GM12878 (cell line): Measurements from ENCODE around the gene SLC39A11. TPM values are rescaled to one million over a fixed set of nuclear protein-coding genes. Genes with fewer than 3 reads are reported as not detected.

Experiments used
- ATAC-seq: fragments of 200-7000 bp; cut with Tn5 transposase; 3 replicates; pipeline ENCODE4 v1.9.1; 2020; ENCODE audit warnings: mild to moderate bottlenecking, moderate library complexity
- BruUV-seq: library from RNA; stranded (reverse); fragments of 400-500 nt; replicated peaks from 2 replicates; lab custom pipeline; 2021; lab: Mats Ljungman, UMichigan
- CTCF ChIA-PET: fragments of 300-600 bp; sonication (Branson Sonifier 250); formaldehyde crosslinking; extraction: SDS; loops from one replicate; lab custom pipeline; 2021; ENCODE audit warnings: inconsistent platforms; lab: Yijun Ruan, JAX
- POLR2A ChIA-PET: fragments of 350-600 bp; formaldehyde crosslinking; extraction: SDS; loops from one replicate; lab custom pipeline; 2021; ENCODE audit warnings: inconsistent platforms; lab: Charles Lee
- RAD21 ChIA-PET: fragments of 300-600 bp; sonication (Branson Sonifier 250); formaldehyde crosslinking; loops from one replicate; lab custom pipeline; 2023; ENCODE audit warnings: antibody characterized with exemption; ENCODE audit not compliant: unreplicated experiment; lab: Charles Lee
- SMC1A ChIA-PET: fragments of 300-600 bp; sonication (Branson Sonifier 250); formaldehyde crosslinking; loops from one replicate; lab custom pipeline; 2023; ENCODE audit not compliant: unreplicated experiment, uncharacterized antibody; lab: Charles Lee
- DNase-seq: peaks from one replicate; pipeline ENCODE4 v3.0.0-alpha.2; 2011; ENCODE audit warnings: low read depth, low spot score
- FAIRE-seq: peaks from 3 replicates; lab custom pipeline; 2011; peaks lifted over from hg19 to GRCh38; lab: Jason Lieb, UNC
- H2AFZ ChIP-seq: 2 replicates; pipeline ENCODE4 v1.6.0; 2011; ENCODE audit warnings: low read depth, low read length, control low read depth; ENCODE audit not compliant: control insufficient read depth
- H3K27ac ChIP-seq: 2 replicates; pipeline ENCODE4 v1.5.1; 2011; ENCODE audit warnings: control low read depth; ENCODE audit not compliant: control insufficient read depth, insufficient read depth
- H3K27me3 ChIP-seq, 2 experiments: replicated peaks in 1 of 2; 2 replicates each; pipeline versions ENCODE4 v1.6.0 to v1.6.1; 2011; ENCODE audit warnings: low read length in 1 of 2; ENCODE audit not compliant: control insufficient read depth in 2 of 2, insufficient read depth in 2 of 2
- H3K36me3 ChIP-seq, 2 experiments: 2 replicates each; pipeline ENCODE4 v1.5.1; 2011; ENCODE audit warnings: low read length in 1 of 2; ENCODE audit not compliant: control insufficient read depth in 2 of 2, insufficient read depth in 2 of 2
- H3K4me1 ChIP-seq: 2 replicates; pipeline ENCODE4 v1.6.1; 2011; ENCODE audit warnings: mild to moderate bottlenecking, low read length, moderate library complexity, mixed read lengths; ENCODE audit not compliant: control insufficient read depth, insufficient read depth
- H3K4me2 ChIP-seq: 2 replicates; pipeline ENCODE4 v1.6.0; 2011; ENCODE audit warnings: control low read depth; ENCODE audit not compliant: control insufficient read depth, insufficient read depth
- H3K4me3 ChIP-seq: fragments of 200-600 bp; sonication (generic); 2 replicates; pipeline ENCODE4 v1.5.1; 2016
- H3K79me2 ChIP-seq: 2 replicates; pipeline ENCODE4 v1.6.0; 2011; ENCODE audit warnings: low read length; ENCODE audit not compliant: control insufficient read depth, insufficient read depth
- H3K9ac ChIP-seq: 2 replicates; pipeline ENCODE4 v1.8.0; 2011; ENCODE audit warnings: low read length, control low read depth, mixed read lengths; ENCODE audit not compliant: control insufficient read depth, insufficient read depth
- H3K9me3 ChIP-seq: replicated peaks from 3 replicates; pipeline ENCODE4 v1.5.1; 2011; ENCODE audit warnings: mild to moderate bottlenecking, low read length; ENCODE audit not compliant: control insufficient read depth, insufficient read depth
- H4K20me1 ChIP-seq: 2 replicates; pipeline ENCODE4 v1.6.0; 2011; ENCODE audit not compliant: control insufficient read depth, insufficient read depth
- CBX5 ChIP-seq: sonication (generic); IDR thresholded peaks from 2 replicates; pipeline ENCODE4 v1.6.1; 2016; ENCODE audit warnings: low read depth, moderate library complexity, mild to moderate bottlenecking, inconsistent platforms
- CHD1 ChIP-seq: IDR thresholded peaks from 2 replicates; pipeline ENCODE4 v1.6.1; 2012; ENCODE audit warnings: low read depth, low read length, improper control_type of control experiment
- EGR1 ChIP-seq, 2 experiments: IDR thresholded peaks; 1 replicate in 1 of 2; 2 replicates in 1 of 2; pipeline ENCODE4 v1.6.1; 2011 to 2012; ENCODE audit warnings: low read depth in 2 of 2, low read length in 2 of 2, borderline replicate concordance in 1 of 2, mild to moderate bottlenecking in 1 of 2, moderate library complexity in 1 of 2
- ETV6 ChIP-seq, 2 experiments: fragments of 450-650 bp in 1 of 2; IDR thresholded peaks in 1 of 2; conservative IDR thresholded peaks in 1 of 2; 2 replicates each; pipeline ENCODE4 v1.6.1; 2014; ENCODE audit warnings: antibody characterized with exemption in 1 of 2, borderline replicate concordance in 1 of 2, low read depth in 1 of 2, mild to moderate bottlenecking in 1 of 2, moderate library complexity in 1 of 2
- HDAC2 ChIP-seq: fragments of 200-600 bp; sonication (generic); IDR thresholded peaks from 2 replicates; pipeline ENCODE4 v1.6.1; 2017
- NFYA ChIP-seq: IDR thresholded peaks from 2 replicates; pipeline ENCODE4 v1.6.1; 2011; ENCODE audit warnings: low read depth, mild to moderate bottlenecking, low read length, improper control_type of control experiment, borderline replicate concordance
- POLR2A ChIP-seq: IDR thresholded peaks from 2 replicates; pipeline ENCODE4 v1.6.1; 2011; ENCODE audit warnings: low read depth, mild to moderate bottlenecking, low read length
- RBBP5 ChIP-seq: fragments of 200-600 bp; sonication (generic); conservative IDR thresholded peaks from 2 replicates; pipeline ENCODE4 v1.6.1; 2016
- SMC3 ChIP-seq: IDR thresholded peaks from 2 replicates; pipeline ENCODE4 v1.6.1; 2011; ENCODE audit warnings: low read length, improper control_type of control experiment, borderline replicate concordance
- TBL1XR1 ChIP-seq: IDR thresholded peaks from 2 replicates; pipeline ENCODE4 v1.6.1; 2012; ENCODE audit warnings: low read depth, low read length, improper control_type of control experiment
- TCF12 ChIP-seq: IDR thresholded peaks from 2 replicates; pipeline ENCODE4 v1.6.1; 2011; ENCODE audit warnings: low read depth, mild to moderate bottlenecking, low read length
- TCF3 ChIP-seq: IDR thresholded peaks from 2 replicates; pipeline ENCODE4 v1.6.1; 2012; ENCODE audit warnings: low read depth, mild to moderate bottlenecking, low read length, borderline replicate concordance; ENCODE audit not compliant: insufficient read depth
- YY1 ChIP-seq: IDR thresholded peaks from 2 replicates; pipeline ENCODE4 v1.6.1; 2011; ENCODE audit warnings: low read depth, mild to moderate bottlenecking, low read length
- ZBED1 ChIP-seq: IDR thresholded peaks from 2 replicates; pipeline ENCODE4 v1.6.1; 2016; ENCODE audit warnings: borderline replicate concordance
- ZNF217 ChIP-seq: fragments of 450-650 bp; IDR thresholded peaks from 2 replicates; pipeline ENCODE4 v1.6.1; 2017; ENCODE audit warnings: antibody characterized with exemption, mild to moderate bottlenecking
- ZNF24 ChIP-seq: fragments of 450-650 bp; IDR thresholded peaks from 2 replicates; pipeline ENCODE4 v1.6.1; 2017; ENCODE audit warnings: antibody characterized with exemption, mild to moderate bottlenecking
- WGBS: methylation state at CpG from one replicate; pipeline ENCODE4 v1.1.6; 2016; ENCODE audit warnings: low lambda C conversion rate; ENCODE audit not compliant: insufficient replicate concordance, insufficient coverage; ENCODE audit errors: missing lambda C conversion rate; 5-methylcytosine and 5-hydroxymethylcytosine counted together
- in situ Hi-C: fragments of 300-500 bp; cut with MboI; formaldehyde crosslinking; loops from 9 replicates; pipeline ENCODE4 v1.14.3; 2018; ENCODE audit warnings: mixed read lengths
- intact Hi-C: fragments of 100-400 bp; cut with micrococcal nuclease; formaldehyde crosslinking; loops from one replicate; pipeline ENCODE4 v1.14.2; 2022; ENCODE audit not compliant: unreplicated experiment
- polyA plus RNA-seq, 11 experiments: library from polyadenylated mRNA; depleted of rRNA in 4 of 11; unstranded in 6 of 11; stranded (reverse) in 5 of 11; fragments of >200 nt; fragmentation: Nextera tagmentation in 4 of 11; fragmentation: Illumina TruSeq in 1 of 11; extraction: Ambion mirVana in 4 of 11; extraction: Trizol in 1 of 11; gene quantifications; 1 replicate in 1 of 11; 2 replicates in 10 of 11; pipeline versions ENCODE4 v1.2.1 to v1.2.3, GENCODE V29; 2011 to 2016; ENCODE audit warnings: inconsistent platforms in 2 of 11, missing spikeins in 2 of 11, low read depth in 1 of 11
- total RNA-seq, 4 experiments: library from RNA; depleted of rRNA in 3 of 4; stranded (reverse); fragments of >200 nt in 3 of 4; fragmentation: Illumina TruSeq in 1 of 4; extraction: Trizol in 1 of 4; gene quantifications; 2 replicates each; pipeline versions ENCODE4 v1.2.1 to v1.2.3, GENCODE V29; 2013 to 2021
- TF ChIP-seq, protein P1 (sequence below): IDR thresholded peaks from 2 replicates; pipeline ENCODE4 v1.6.1; 2012; ENCODE audit warnings: low read length, inconsistent platforms
- TF ChIP-seq, protein P2 (sequence below): IDR thresholded peaks from 2 replicates; pipeline ENCODE4 v1.6.1; 2011; ENCODE audit warnings: borderline replicate concordance, low read depth, mild to moderate bottlenecking, moderate library complexity, low read length; ENCODE audit not compliant: insufficient read depth, poor library complexity, severe bottlenecking

Gene SLC39A11
- total and polyA plus RNA-seq, 10 of the 15 experiments (the other 5 are each of a cell fraction or from before 2014, with no cell fraction given) = 8.6 to 23.8 (median 14.0) TPM

DNA sequence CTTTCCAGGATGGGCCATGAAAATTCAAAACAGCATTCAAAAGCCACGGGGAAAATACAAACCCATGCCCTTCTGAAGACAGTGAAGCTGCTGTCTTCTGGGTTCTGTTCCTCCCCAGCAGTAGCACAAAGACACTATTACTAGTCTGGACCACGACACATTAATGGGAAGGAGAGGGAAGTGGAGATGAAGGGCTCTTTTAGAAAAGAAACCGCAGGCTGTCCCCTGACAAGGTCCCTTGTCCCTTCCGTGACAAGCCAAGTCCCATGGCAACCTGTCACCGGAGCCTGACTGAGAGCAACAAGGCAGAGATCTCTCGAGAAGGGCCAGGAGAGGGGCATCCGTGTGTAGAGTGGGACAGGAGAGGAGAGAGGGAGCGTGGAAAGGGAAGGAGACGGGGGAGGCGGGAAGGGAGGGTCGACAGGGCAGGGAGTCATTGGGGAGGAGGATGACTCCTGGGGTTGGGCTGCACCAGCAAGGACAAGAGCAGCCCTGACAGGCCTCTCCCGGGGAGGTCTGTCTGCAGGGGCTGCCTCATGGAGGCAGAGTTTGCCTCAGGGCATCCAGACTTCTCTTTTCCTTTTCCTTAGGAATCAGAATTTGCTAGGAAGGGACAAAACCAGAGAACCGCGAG lies 436.2 kb downstream of the SLC39A11 start:
- ATAC-seq = no peak
- SMC1A ChIA-PET = no interaction called here
- Histone ChIP-seq H2AFZ (no peak overlapping the region), H3K79me2 (no peaks in the 10 kb centered on the region), H3K9ac (no peak overlapping the region), H3K27me3 (no peaks in the 10 kb centered on the region), H3K27ac (no peak overlapping the region), H3K9me3 (no peaks in the 10 kb centered on the region), H3K36me3 (no peaks in the 10 kb centered on the region), H3K4me2 (no peak overlapping the region), H3K4me3 (no peak overlapping the region), H3K4me1 (peaks cover 4% of the 10 kb centered on the region; the same call in 1 of the 2 replicates), H4K20me1 (no peaks in the 10 kb centered on the region)
- in situ Hi-C loops = no loop called here
- intact Hi-C loops = no loop called here
- TF ChIP-seq CHD1 (no peak), TCF12 (no peak), TBL1XR1 (no peak), RBBP5 (no peak), POLR2A (no peak), YY1 (no peak), ZNF217 (no peak), HDAC2 (no peak), CBX5 (no peak), ZBED1 (no peak), SMC3 (no peak), ETV6 (conservative IDR thresholded peaks at IDR 0.05 in 1 of 2, IDR thresholded peaks at IDR 0.05 in 1 of 2; ENCODE audit: borderline replicate concordance in 1 of 2, low read depth in 1 of 2) (no peak), TCF3 (no peak), ZNF24 (no peak), EGR1 (IDR thresholded peaks at IDR 0.05; ENCODE audit: borderline replicate concordance in 1 of 2, low read depth in 2 of 2, low read length in 2 of 2) (no peak), NFYA (no peak)
- TF ChIP-seq, protein P1, sequence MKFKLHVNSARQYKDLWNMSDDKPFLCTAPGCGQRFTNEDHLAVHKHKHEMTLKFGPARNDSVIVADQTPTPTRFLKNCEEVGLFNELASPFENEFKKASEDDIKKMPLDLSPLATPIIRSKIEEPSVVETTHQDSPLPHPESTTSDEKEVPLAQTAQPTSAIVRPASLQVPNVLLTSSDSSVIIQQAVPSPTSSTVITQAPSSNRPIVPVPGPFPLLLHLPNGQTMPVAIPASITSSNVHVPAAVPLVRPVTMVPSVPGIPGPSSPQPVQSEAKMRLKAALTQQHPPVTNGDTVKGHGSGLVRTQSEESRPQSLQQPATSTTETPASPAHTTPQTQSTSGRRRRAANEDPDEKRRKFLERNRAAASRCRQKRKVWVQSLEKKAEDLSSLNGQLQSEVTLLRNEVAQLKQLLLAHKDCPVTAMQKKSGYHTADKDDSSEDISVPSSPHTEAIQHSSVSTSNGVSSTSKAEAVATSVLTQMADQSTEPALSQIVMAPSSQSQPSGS = no peak
- TF ChIP-seq, protein P2, sequence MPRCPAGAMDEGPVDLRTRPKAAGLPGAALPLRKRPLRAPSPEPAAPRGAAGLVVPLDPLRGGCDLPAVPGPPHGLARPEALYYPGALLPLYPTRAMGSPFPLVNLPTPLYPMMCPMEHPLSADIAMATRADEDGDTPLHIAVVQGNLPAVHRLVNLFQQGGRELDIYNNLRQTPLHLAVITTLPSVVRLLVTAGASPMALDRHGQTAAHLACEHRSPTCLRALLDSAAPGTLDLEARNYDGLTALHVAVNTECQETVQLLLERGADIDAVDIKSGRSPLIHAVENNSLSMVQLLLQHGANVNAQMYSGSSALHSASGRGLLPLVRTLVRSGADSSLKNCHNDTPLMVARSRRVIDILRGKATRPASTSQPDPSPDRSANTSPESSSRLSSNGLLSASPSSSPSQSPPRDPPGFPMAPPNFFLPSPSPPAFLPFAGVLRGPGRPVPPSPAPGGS = no peak
- POLR2A ChIA-PET = no interaction called here
- FAIRE-seq = no peak
- WGBS = 78% methylated on average over 10 of the region's 14 CpGs
- no peak for DNase-seq
- no TSS peak for BruUV-seq
- CTCF ChIA-PET = interaction anchor here (0.6 to 4.8 kb wide), 2 partner anchors 97 to 1538 kb away, joined by 3 to 65 read pairs; no protein-coding TSS in a partner anchor
- RAD21 ChIA-PET = interaction anchor here (1.2 kb wide), 1 partner anchor 99 kb away, joined by 3 read pairs; no protein-coding TSS in a partner anchor
